ENCODE results near the gene GPR142. TPM values are rescaled to one million over a fixed set of nuclear protein-coding genes. Genes with fewer than 3 reads are reported as not detected.

Gene GPR142, protein sequence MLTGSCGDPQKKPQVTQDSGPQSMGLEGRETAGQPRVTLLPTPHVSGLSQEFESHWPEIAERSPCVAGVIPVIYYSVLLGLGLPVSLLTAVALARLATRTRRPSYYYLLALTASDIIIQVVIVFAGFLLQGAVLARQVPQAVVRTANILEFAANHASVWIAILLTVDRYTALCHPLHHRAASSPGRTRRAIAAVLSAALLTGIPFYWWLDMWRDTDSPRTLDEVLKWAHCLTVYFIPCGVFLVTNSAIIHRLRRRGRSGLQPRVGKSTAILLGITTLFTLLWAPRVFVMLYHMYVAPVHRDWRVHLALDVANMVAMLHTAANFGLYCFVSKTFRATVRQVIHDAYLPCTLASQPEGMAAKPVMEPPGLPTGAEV
- not detected in 2 replicates for total RNA-seq

DNA sequence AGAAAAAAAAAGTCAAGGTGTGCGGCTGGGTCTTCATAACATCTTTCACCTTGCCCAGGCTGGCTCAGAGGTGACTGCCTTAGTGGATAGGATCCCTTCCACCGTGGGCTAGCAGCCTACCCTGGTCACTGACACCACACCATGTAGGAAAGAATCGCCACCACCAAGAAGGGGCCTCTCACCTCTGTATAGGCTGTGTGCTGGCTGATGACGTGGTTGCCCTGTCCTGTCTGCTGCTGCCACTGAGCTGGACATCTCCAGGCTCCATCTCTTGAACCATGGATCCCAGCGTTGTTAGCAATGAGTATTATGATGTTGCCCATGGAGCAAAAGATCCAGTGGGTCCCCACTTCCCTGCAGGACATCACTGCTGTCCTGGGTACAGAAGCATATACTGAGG is at the start of gene GPR142:
Gene GPR142 (plus strand): TSS at position 301 of the 400 bp plus-strand sequence. CDS start 2,035 bp downstream, outside the sequence.

GRCh38 chr17:74325743-74326379 is 41.4 kb upstream of the GPR142 start, which contains the start of gene KIF19:
Gene KIF19 (plus strand): TSS chr17:74326226. CDS start chr17:74326350, 124 bp downstream.

GRCh38 chr17:74361230-74362068 is 5.9 kb upstream of the GPR142 start, which contains the start of gene BTBD17:
Gene BTBD17 (minus strand): TSS chr17:74361868. CDS start chr17:74361819, 49 bp downstream.

Other genes with a start within 250 kb of the GPR142 start
- gene RPL38, start 163.8 kb upstream of the GPR142 start, total RNA-seq, result 3,320 and 3,386 TPM in 2 replicates
- 0.60 and 0.65 TPM in 2 replicates for gene TTYH2, start 153.9 kb upstream of the GPR142 start, total RNA-seq
- not detected in 2 replicates for gene DNAI2, start 93.3 kb upstream of the GPR142 start, total RNA-seq
- gene KIF19, start 41.3 kb upstream of the GPR142 start, total RNA-seq, result 0.09 and 0.11 TPM in 2 replicates
- not detected in 2 replicates for gene BTBD17, start 5.6 kb upstream of the GPR142 start, total RNA-seq
- 3.9 and 14.3 TPM in 2 replicates for gene GPRC5C, start 64.6 kb downstream of the GPR142 start, total RNA-seq
- not detected in 2 replicates for gene CD300A, start 99.1 kb downstream of the GPR142 start, total RNA-seq
- not detected in 2 replicates for gene CD300LB, start 164.0 kb downstream of the GPR142 start, total RNA-seq
- not detected in 2 replicates for gene CD300C, start 178.6 kb downstream of the GPR142 start, total RNA-seq
- gene CD300H, start 200.0 kb downstream of the GPR142 start, total RNA-seq, result not detected in 2 replicates
- gene CD300LD, start 224.8 kb downstream of the GPR142 start, total RNA-seq, result not detected in 2 replicates